Cerebellar cortex (tissue), 1 donor: ENCODE data around the gene METAP1D.

Experiments used
- DNase-seq: peaks from one replicate; pipeline ENCODE4 v3.0.0-alpha.2; 2015; ENCODE audit warnings: low spot score

The METAP1D gene

GRCh38 chr2:172091761-172092566 is 92.2 kb downstream of the METAP1D start:
- DNase-seq = peak; percentile 13

- DNase-seq = no peak
Measured at GRCh38 chr2:172092716-172093415, 93.1 kb downstream of the METAP1D start.

- no peak for DNase-seq
Measured at GRCh38 chr2:172093416-172094293, 93.9 kb downstream of the METAP1D start.

DNA sequence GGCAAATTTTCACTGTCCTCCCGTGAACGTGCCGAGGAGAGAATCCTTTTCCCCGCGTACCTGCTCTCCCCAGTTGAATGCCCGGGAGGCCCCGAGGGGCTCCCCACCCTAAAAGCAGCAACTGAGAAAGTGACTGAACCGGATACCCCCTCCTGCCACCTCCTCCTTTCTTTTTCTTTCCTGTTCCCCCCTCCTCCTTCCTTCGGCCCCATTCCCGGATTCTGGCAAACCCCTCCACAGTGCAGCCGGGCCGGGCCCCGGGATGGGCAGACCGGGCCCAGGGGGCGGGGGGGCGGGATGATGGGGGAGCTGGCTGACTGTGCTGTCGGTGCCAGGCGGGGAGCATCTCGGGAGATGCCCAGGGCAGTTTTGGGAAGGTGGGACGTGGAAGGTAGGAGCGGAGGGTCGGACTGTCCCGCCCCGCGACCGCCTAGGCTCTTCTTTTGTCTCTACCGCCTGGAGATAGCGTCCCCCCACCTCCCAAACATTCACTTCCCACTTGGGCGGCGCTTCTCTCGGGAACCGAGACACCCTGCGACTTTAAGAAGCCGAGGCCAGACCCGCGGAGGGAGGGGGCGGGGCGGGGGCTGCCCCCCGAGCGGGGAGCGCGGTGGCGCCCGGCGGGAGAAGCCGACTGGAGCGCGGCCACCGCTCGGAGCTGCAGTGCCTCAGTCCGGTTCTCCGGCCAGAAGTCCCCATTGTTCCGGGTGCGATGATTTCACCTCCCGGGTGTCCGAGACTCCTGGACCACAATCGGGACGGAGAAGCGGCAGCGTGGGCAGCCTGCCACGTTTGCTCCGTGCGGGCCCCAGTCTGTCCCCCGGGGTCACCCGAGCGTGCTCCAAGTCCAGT is 94.8 kb downstream of the METAP1D start:
- peak; percentile 59 for DNase-seq

- peak; percentile 75 for DNase-seq
Measured at GRCh38 chr2:172095146-172095904, 95.6 kb downstream of the METAP1D start.

DNA sequence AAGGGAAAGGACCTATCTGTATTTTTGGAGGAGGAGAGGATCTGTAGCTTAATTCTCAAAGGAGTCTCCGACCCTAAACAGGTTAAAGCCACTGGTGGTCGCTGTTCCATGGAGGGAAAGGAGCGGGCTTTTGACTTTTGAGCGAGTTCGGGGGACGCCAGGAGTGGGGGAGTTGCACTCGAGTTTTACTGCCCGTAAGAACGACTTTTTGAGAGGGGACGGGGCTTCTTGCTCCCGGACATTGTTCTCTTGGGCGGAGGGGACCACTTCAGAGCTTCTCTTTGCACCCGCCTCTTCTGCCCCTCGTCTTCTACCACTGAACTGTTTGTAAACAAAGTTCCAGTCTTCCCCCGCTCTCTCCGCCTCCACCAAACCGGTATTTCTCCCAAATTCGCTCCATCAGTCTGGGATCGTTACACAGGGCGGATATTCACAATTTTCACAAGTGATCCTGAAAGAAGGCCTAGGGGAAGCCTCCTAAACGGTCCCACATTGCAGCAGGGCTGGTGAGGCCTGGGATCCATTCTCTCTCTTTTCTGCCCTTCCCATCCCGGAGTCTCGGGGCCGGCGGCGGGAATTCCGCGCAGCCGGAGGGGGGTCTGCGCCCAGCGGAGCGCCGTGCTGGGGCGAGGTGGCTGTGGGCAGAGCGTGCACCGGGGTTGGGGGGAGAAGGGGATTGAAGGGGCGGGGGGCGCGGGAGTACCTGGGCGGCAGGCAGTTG is 96.3 kb downstream of the METAP1D start:
- peak; percentile 58 for DNase-seq

DNA sequence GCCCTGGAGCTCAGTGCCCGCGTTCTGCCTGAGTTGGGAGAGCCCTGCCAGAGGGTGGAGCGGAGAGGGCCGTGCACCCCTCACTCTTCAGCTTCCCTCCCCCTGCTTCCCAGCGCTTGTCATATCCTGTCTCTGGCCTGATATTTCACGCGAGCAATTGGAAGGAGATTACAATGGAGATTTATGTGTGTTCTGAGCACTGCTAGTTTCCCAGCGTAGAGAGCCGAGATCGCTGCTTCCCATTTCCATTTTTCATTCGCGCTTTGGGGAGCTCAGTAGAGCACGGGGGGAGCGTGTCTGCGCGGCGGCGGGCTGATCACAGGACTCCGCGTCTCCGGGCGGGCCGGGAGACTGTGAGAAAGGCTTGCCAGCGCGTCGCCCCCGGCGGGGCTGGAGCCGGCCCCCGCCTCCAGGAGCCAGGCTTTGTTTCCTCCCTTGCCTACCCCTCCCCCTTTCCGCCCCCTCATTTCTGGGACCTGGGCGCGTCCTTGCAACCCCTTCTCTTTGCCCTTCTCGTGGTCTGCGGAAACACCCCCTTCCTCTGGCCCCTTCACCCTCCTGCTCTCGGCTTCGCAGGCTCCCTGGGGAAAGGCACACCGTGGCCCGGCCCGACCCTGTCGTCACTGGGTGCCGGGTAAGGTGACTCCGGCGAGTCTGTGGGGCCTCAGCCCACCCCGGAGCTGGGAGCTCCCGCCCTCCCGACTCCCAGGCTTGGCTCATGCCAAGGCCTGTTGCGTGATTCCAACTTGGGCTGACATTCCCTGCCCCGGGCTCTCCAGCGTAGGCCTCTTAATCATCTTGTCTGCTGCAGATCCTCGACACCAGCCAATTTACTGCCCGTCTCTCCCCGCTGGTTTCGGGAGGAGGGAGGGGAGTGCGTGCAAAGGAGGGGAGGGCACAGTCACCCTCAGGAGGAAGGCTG is 97.1 kb downstream of the METAP1D start:
- peak; percentile 72 for DNase-seq

DNA sequence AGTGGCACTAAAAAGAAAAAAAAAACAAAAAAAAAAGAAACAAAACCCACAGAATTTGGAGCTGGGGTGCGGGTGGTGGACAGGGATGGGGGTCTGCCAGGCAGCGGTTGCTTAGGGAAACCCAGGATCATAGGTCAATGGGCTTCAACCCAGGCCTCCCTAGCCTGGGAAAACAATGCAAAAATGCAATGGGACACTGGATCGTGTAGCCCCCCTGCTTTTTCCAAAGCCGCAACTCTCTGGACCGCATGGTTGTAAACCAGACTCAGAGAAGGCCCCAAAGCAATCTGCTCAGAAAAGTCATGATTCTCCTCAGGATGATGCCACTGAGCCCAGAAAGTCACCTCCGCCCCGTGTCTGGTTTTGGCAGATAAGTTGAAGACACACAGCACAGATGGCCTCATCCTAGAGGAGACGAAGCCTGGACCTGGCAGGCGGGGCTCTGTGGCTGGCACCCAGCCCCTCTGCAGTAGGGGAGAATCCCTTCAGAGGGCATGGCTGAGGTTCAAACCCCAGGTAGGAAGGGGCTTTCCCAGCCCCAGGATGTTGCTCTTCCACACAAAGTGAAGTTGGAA is 97.9 kb downstream of the METAP1D start:
- peak; percentile 52 for DNase-seq

DNA sequence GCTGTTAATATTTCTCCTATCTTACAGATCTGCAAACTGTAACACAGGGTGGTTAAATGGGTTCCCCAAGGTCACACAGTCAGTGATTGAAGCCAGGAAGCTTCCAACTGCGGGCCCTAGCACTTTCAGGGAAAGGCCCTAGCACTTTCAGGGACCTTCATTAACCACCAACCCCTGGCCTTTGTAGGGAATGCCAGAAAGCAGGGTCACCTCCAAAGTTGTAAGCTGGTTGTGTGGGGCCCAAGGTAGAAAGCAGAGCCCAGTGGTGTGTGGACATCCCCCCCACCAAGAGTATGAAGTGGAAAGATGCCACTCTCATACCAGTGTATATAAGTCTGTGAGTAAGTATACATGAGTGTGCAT is 98.5 kb downstream of the METAP1D start:
- peak; percentile 57 for DNase-seq

- DNase-seq = peak; percentile 64
Measured at GRCh38 chr2:172098650-172099471, 99.1 kb downstream of the METAP1D start.

DNA sequence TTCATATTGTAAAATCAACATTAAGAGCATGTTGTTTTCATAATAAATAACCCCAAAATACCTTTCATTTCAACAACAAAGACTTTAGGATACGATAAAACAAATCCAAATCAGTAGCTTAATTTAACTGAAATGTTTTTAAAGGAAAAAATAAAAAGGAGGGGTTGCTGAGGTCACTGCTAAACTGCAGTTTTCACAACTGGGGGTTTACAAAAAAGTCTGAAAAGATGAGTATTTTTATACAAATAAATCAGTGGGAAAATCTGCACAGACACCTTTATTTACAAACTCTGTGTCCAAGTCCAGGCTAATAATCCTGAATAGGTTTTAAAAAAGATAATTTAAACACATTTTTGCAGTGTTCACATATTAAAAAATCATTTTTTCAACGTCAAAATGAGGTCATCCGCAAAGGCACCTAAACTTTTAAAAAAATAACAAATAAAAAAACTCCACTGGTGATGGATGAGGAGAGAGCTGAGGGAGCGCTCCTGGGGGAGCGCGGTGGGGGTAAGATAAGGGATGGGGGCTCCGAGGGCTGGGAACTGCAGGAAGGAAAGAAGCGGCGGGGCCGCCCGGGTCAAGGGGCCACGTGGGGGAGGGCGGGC is 99.8 kb downstream of the METAP1D start:
- no peak for DNase-seq

GRCh38 chr2:172100080-172100934 is 100.6 kb downstream of the METAP1D start:
- no peak for DNase-seq

GRCh38 chr2:172100935-172101820 is 101.4 kb downstream of the METAP1D start:
- DNase-seq = no peak

- peak; percentile 56 for DNase-seq
Measured at GRCh38 chr2:172101821-172102390, 102.2 kb downstream of the METAP1D start.
